Prostate gland (tissue), 2 donors: Measurements from ENCODE around the gene CEBPB. TPM values are rescaled to one million over a fixed set of nuclear protein-coding genes. Genes with fewer than 3 reads are reported as not detected.

ENCODE experiments used
- DNase-seq: peaks from one replicate; pipeline ENCODE4 v3.0.0-alpha.2; 2019; ENCODE audit warnings: low spot score
- H3K27ac ChIP-seq, 2 donors: fragments of 200-600 bp; sonication (generic); 2 replicates each; pipeline ENCODE4 v1.5.1; 2017 to 2019
- H3K27me3 ChIP-seq: fragments of 200-600 bp; sonication (generic); replicated peaks from 2 replicates; pipeline ENCODE4 v1.5.1; 2019; ENCODE audit not compliant: insufficient read depth
- H3K36me3 ChIP-seq, 2 donors: fragments of 200-600 bp; sonication (generic); 1 replicate in 1 of 2; 2 replicates in 1 of 2; pipeline versions ENCODE4 v1.5.1 to v1.8.1; 2017 to 2019
- H3K4me1 ChIP-seq: fragments of 200-600 bp; sonication (generic); replicated peaks from 2 replicates; pipeline ENCODE4 v1.5.1; 2019
- H3K4me3 ChIP-seq, 2 donors: fragments of 200-600 bp; sonication (generic); 2 replicates each; pipeline ENCODE4 v1.5.1; 2017 to 2019
- H3K9me3 ChIP-seq: fragments of 200-600 bp; sonication (generic); 2 replicates; pipeline ENCODE4 v1.5.1; 2017
- CTCF ChIP-seq, 4 experiments: fragments of 200-600 bp in 2 of 4; fragments of 450-650 bp in 2 of 4; sonication (generic) in 2 of 4; IDR thresholded peaks; 1 replicate in 3 of 4; 2 replicates in 1 of 4; pipeline ENCODE4 v1.5.1; 2016 to 2019; ENCODE audit warnings: antibody characterized with exemption in 4 of 4, mild to moderate bottlenecking in 2 of 4, moderate library complexity in 2 of 4
- POLR2A ChIP-seq: fragments of 450-650 bp; IDR thresholded peaks from one replicate; pipeline ENCODE4 v1.6.1; 2016; ENCODE audit warnings: antibody characterized with exemption, mild to moderate bottlenecking
- POLR2AphosphoS5 ChIP-seq: sonication (generic); formaldehyde crosslinking; IDR thresholded peaks from one replicate; pipeline ENCODE4 v1.6.1; 2017; ENCODE audit warnings: antibody characterized with exemption
- WGBS: methylation state at CpG from one replicate; pipeline ENCODE4 v1.1.5; 2018; 5-methylcytosine and 5-hydroxymethylcytosine counted together
- intact Hi-C: fragments of 100-400 bp; cut with DNase I; formaldehyde crosslinking; loops from one replicate; pipeline ENCODE4 v1.14.2; 2022
- total RNA-seq, 2 donors: library from RNA; depleted of rRNA; stranded (reverse); fragments of >200 nt; gene quantifications; one replicate each; pipeline ENCODE4 v1.1.0, GENCODE V29; 2016

Gene CEBPB
- total RNA-seq, 2 donors from 2014 or later: 72.8 to 77.2 TPM

- peak; percentile 45 for DNase-seq
Observed at GRCh38 chr20:50187403-50188051, 3.1 kb upstream of the CEBPB start.

GRCh38 chr20:50188287-50188688 is 2.3 kb upstream of the CEBPB start:
- Histone ChIP-seq H3K36me3 (no peaks in the 10 kb centered on the region), H3K4me3 (no peak overlapping the region), H3K4me1 (no peaks in the 10 kb centered on the region), H3K27ac (no peak overlapping the region), H3K9me3 (no peaks in the 10 kb centered on the region), H3K27me3 (no peaks in the 10 kb centered on the region)
- intact Hi-C loops: no loop called here
- DNase-seq: no peak
- TF ChIP-seq POLR2AphosphoS5: no peak
- TF ChIP-seq CTCF (IDR thresholded peaks at IDR 0.05): no peak
- TF ChIP-seq POLR2A: no peak
- 97% methylated on average over 6 of the region's 6 CpGs for WGBS

More at GRCh38 chr20:50187403-50188051, 3.1 kb upstream of the CEBPB start:
- Histone ChIP-seq H3K4me3 (no peak overlapping the region), H3K27me3 (no peaks in the 10 kb centered on the region), H3K4me1 (no peaks in the 10 kb centered on the region), H3K9me3 (no peaks in the 10 kb centered on the region), H3K36me3 (no peaks in the 10 kb centered on the region), H3K27ac (peak overlapping the region in 1 of 2 donors; percentile 21)
- intact Hi-C loops: loop anchor here (1.0 to 2.0 kb wide), 2 partner anchors 277 to 393 kb away; no protein-coding TSS in a partner anchor
- TF ChIP-seq CTCF (IDR thresholded peaks at IDR 0.05) (peak in 2 of 4 experiments; percentile 6 to 13), POLR2A (no peak), POLR2AphosphoS5 (peak; percentile 43)
- 56% methylated on average over 12 of the region's 12 CpGs for WGBS

- intact Hi-C loops: no loop called here
- no peak for DNase-seq
- Histone ChIP-seq H3K27me3 (no peaks in the 10 kb centered on the region), H3K36me3 (no peaks in the 10 kb centered on the region), H3K4me3 (no peak overlapping the region), H3K4me1 (no peaks in the 10 kb centered on the region), H3K9me3 (no peaks in the 10 kb centered on the region), H3K27ac (no peak overlapping the region)
- no peak for TF ChIP-seq CTCF (IDR thresholded peaks at IDR 0.05)
- TF ChIP-seq POLR2A: no peak
- no peak for TF ChIP-seq POLR2AphosphoS5
- 93% methylated on average over 18 of the region's 18 CpGs for WGBS
Observed at GRCh38 chr20:50188879-50189680, 1.6 kb upstream of the CEBPB start.

DNA sequence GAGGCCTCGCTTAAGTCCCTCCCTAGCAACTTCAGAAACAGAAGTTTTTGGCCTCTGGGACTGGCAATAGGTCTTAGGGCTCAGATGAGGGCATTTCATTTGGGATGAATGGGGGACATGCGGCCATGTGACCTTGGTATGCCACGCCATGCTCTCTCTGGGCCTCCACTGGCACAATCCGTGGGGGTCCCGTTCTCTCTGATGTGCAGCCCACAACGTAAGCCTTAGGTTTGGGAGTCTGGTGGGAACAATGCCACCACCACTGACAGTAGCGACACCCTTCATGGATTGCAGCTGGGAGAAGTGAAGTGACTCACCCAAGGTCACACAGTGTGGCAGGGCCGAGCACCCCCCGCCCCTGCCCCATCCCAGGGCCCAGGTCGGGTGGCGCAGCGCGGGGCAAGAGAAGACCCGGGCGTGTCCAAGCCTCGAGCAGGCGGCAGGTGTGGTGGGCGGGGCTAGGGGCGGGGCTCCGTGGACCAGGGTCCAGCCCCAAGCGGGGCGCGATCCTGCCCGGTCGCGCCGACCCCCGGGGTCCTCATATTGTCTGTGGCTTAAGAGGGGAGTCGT is 864 bp upstream of the CEBPB start:
- peak overlapping the region; percentile 99 for H3K27ac ChIP-seq
- peak overlapping the region; percentile 83 to 92 for H3K4me3 ChIP-seq
- no peak for DNase-seq
- H3K36me3 ChIP-seq: no peaks in the 10 kb centered on the region
- no peaks in the 10 kb centered on the region for H3K4me1 ChIP-seq
- H3K9me3 ChIP-seq: no peaks in the 10 kb centered on the region
- no peak for TF ChIP-seq CTCF (IDR thresholded peaks at IDR 0.05)
- no peak for TF ChIP-seq POLR2AphosphoS5
- WGBS: 33% methylated on average over 20 of the region's 29 CpGs
- no peaks in the 10 kb centered on the region for H3K27me3 ChIP-seq
- intact Hi-C loops: loop anchor here (1.0 to 5.0 kb wide), 7 partner anchors 98 to 553 kb away; no protein-coding TSS in a partner anchor
